Measurements from ENCODE around the gene ATG4D.

DNA sequence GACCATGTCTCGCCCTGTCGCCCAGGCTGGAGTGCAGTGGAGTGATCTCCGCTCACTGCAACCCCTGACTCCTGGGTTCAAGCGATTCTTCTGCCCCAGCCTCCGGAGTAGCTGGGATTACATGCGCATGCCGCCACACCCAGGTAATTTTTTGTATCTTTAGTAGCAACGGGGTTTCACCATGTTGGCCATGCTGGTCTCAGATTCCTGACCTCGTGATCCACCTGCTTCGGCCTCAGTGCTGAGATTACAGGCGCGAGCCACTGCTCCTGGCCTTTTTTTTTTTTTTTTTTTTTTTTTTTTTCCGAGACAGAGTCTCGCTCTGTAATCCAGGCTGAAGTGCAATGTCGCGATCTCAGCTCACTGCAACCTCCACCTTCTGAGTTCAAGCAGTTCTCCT is 35.7 kb upstream of the ATG4D start:
- TF ChIP-seq, protein P1, sequence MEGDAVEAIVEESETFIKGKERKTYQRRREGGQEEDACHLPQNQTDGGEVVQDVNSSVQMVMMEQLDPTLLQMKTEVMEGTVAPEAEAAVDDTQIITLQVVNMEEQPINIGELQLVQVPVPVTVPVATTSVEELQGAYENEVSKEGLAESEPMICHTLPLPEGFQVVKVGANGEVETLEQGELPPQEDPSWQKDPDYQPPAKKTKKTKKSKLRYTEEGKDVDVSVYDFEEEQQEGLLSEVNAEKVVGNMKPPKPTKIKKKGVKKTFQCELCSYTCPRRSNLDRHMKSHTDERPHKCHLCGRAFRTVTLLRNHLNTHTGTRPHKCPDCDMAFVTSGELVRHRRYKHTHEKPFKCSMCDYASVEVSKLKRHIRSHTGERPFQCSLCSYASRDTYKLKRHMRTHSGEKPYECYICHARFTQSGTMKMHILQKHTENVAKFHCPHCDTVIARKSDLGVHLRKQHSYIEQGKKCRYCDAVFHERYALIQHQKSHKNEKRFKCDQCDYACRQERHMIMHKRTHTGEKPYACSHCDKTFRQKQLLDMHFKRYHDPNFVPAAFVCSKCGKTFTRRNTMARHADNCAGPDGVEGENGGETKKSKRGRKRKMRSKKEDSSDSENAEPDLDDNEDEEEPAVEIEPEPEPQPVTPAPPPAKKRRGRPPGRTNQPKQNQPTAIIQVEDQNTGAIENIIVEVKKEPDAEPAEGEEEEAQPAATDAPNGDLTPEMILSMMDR (IDR thresholded peaks at IDR 0.05): no peak
- TF ChIP-seq POLR2A (IDR thresholded peaks at IDR 0.05): no peak
